PC-3 (cell line): ENCODE measurements around the gene PPTC7. TPM values are rescaled to one million over a fixed set of nuclear protein-coding genes. Genes with fewer than 3 reads are reported as not detected.

Experiments
- ATAC-seq: fragments of 200-7000 bp; cut with Tn5 transposase; 2 replicates; pipeline ENCODE4 v1.9.1; 2020; ENCODE audit warnings: mild to moderate bottlenecking, moderate library complexity
- BruUV-seq: library from RNA; stranded (reverse); fragments of 400-500 nt; replicated peaks from 2 replicates; lab custom pipeline; 2021; lab: Mats Ljungman, UMichigan
- CTCF ChIA-PET: fragments of 300-600 bp; sonication (Branson Sonifier 250); formaldehyde crosslinking; loops from one replicate; lab custom pipeline; 2022; ENCODE audit warnings: antibody characterized with exemption; lab: Charles Lee
- POLR2A ChIA-PET: fragments of 300-600 bp; sonication (Branson Sonifier 250); formaldehyde crosslinking; loops from one replicate; lab custom pipeline; 2022; ENCODE audit warnings: antibody characterized with exemption; ENCODE audit not compliant: unreplicated experiment; lab: Charles Lee
- DNase-seq: peaks from one replicate; pipeline ENCODE4 v3.0.0-alpha.2; 2015
- H2AFZ ChIP-seq: fragments of 300-600 bp; sonication (generic); 2 replicates; pipeline ENCODE4 v1.6.0; 2016; ENCODE audit warnings: antibody characterized with exemption, low read length
- H3F3A ChIP-seq: fragments of 300-600 bp; sonication (generic); one replicate; pipeline ENCODE4 v1.6.0; 2017; ENCODE audit warnings: antibody characterized with exemption, low read length, control low read depth, mild to moderate bottlenecking; ENCODE audit not compliant: unreplicated experiment
- H3K27ac ChIP-seq: fragments of 300-600 bp; sonication (generic); 2 replicates; pipeline ENCODE4 v1.5.1; 2016; ENCODE audit warnings: mild to moderate bottlenecking, low read length
- H3K27me3 ChIP-seq: fragments of 300-600 bp; sonication (generic); 2 replicates; pipeline ENCODE4 v1.6.1; 2016; ENCODE audit warnings: low read length, mixed read lengths
- H3K36me3 ChIP-seq: fragments of 300-600 bp; sonication (generic); 2 replicates; pipeline ENCODE4 v1.6.1; 2016; ENCODE audit warnings: low read depth, mixed run types, low read length, mixed read lengths
- H3K4me1 ChIP-seq: fragments of 300-600 bp; sonication (generic); 2 replicates; pipeline ENCODE4 v1.5.1; 2016; ENCODE audit warnings: low read length; ENCODE audit not compliant: insufficient read depth
- H3K4me2 ChIP-seq: fragments of 300-600 bp; sonication (generic); 2 replicates; pipeline ENCODE4 v1.6.0; 2016; ENCODE audit warnings: low read length
- H3K4me3 ChIP-seq: fragments of 300-600 bp; sonication (generic); 2 replicates; pipeline ENCODE4 v1.5.1; 2016; ENCODE audit warnings: mild to moderate bottlenecking, low read length, mixed read lengths
- H3K79me2 ChIP-seq: fragments of 300-600 bp; sonication (generic); 2 replicates; pipeline ENCODE4 v1.6.1; 2017; ENCODE audit warnings: low read length, mixed read lengths
- H3K9ac ChIP-seq: fragments of 300-600 bp; sonication (generic); 2 replicates; pipeline ENCODE4 v1.6.0; 2016; ENCODE audit warnings: mild to moderate bottlenecking, low read length
- H3K9me2 ChIP-seq: fragments of 300-600 bp; sonication (generic); replicated peaks from 2 replicates; pipeline ENCODE4 v1.6.1; 2016; ENCODE audit warnings: mixed run types, low read length, mixed read lengths
- H3K9me3 ChIP-seq: fragments of 300-600 bp; sonication (generic); 2 replicates; pipeline ENCODE4 v1.6.1; 2016; ENCODE audit warnings: low read length, mixed read lengths
- H4K20me1 ChIP-seq: fragments of 300-600 bp; sonication (generic); 2 replicates; pipeline ENCODE4 v1.6.1; 2016; ENCODE audit warnings: low read length, mixed read lengths
- EZH2 ChIP-seq: fragments of 300-600 bp; sonication (generic); IDR thresholded peaks from one replicate; pipeline ENCODE4 v1.6.1; 2017; ENCODE audit warnings: antibody characterized with exemption, mild to moderate bottlenecking, low read length; ENCODE audit not compliant: unreplicated experiment
- EZH2phosphoT487 ChIP-seq: fragments of 300-600 bp; sonication (generic); IDR thresholded peaks from 2 replicates; pipeline ENCODE4 v1.6.1; 2018; ENCODE audit warnings: mild to moderate bottlenecking, antibody characterized with exemption, low read length, borderline replicate concordance
- intact Hi-C: fragments of 100-400 bp; cut with micrococcal nuclease; formaldehyde crosslinking; loops from 2 replicates; pipeline ENCODE4 v1.9.0; 2023
- total RNA-seq: library from RNA; depleted of rRNA; stranded (reverse); fragments of >200 nt; gene quantifications from 2 replicates; pipeline ENCODE4 v1.2.3, GENCODE V29; 2014
- TF ChIP-seq, protein P1 (sequence below): fragments of 300-600 bp; sonication (generic); conservative IDR thresholded peaks from 2 replicates; pipeline ENCODE4 v1.5.1; 2017; ENCODE audit warnings: antibody characterized with exemption, low read depth, mild to moderate bottlenecking, low read length

PPTC7 gene
- total RNA-seq, 1 experiment from 2014 or later, result 9.0 TPM

GRCh38 chr12:110516995-110517394 is 66.1 kb downstream of the PPTC7 start:
- ATAC-seq, result no peak
- Histone ChIP-seq H3K27me3 (no peaks in the 10 kb centered on the region), H3K9me3 (no peaks in the 10 kb centered on the region), H3K27ac (no peak overlapping the region), H3K4me2 (no peak overlapping the region), H3K4me1 (peaks cover 5% of the 10 kb centered on the region; the same call in 1 of the 2 replicates), H2AFZ (no peak overlapping the region), H3K9me2 (no peaks in the 10 kb centered on the region), H4K20me1 (no peaks in the 10 kb centered on the region), H3K9ac (no peak overlapping the region), H3K36me3 (no peaks in the 10 kb centered on the region), H3K79me2 (no peaks in the 10 kb centered on the region), H3K4me3 (no peak overlapping the region), H3F3A (no peaks in the 10 kb centered on the region)
- no TSS peak for BruUV-seq
- POLR2A ChIA-PET, result no interaction called here
- intact Hi-C loops, result no loop called here
- DNase-seq, result no peak
- CTCF ChIA-PET, result no interaction called here
- TF ChIP-seq EZH2, result no peak
- TF ChIP-seq, protein P1, sequence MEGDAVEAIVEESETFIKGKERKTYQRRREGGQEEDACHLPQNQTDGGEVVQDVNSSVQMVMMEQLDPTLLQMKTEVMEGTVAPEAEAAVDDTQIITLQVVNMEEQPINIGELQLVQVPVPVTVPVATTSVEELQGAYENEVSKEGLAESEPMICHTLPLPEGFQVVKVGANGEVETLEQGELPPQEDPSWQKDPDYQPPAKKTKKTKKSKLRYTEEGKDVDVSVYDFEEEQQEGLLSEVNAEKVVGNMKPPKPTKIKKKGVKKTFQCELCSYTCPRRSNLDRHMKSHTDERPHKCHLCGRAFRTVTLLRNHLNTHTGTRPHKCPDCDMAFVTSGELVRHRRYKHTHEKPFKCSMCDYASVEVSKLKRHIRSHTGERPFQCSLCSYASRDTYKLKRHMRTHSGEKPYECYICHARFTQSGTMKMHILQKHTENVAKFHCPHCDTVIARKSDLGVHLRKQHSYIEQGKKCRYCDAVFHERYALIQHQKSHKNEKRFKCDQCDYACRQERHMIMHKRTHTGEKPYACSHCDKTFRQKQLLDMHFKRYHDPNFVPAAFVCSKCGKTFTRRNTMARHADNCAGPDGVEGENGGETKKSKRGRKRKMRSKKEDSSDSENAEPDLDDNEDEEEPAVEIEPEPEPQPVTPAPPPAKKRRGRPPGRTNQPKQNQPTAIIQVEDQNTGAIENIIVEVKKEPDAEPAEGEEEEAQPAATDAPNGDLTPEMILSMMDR, result no peak
- TF ChIP-seq EZH2phosphoT487, result no peak

DNA sequence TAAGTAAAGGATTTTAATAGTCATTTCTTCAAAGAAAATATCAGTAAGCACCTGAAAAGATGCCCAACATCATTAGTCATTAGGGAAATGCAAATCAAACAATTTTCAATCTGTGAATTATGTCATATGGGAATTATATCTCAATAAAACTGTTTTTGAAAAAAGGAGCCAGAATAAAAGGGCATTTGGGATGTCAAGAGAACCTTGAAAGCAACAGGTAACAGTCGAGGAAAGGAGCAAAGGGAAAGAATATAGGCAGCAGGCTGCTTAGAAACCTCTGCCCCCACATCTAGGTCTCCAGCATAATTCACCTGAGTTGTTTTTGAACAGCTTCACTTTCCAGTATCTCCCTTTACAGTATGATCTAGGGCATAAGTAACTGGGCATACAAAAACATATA is 68.8 kb downstream of the PPTC7 start:
- H3K9me3 ChIP-seq, result no peaks in the 10 kb centered on the region
- no TSS peak for BruUV-seq
- peaks cover 5% of the 10 kb centered on the region; the same call in 1 of the 2 replicates for H3K4me1 ChIP-seq
- CTCF ChIA-PET, result no interaction called here
- H3K36me3 ChIP-seq, result no peaks in the 10 kb centered on the region
- no peaks in the 10 kb centered on the region for H3K9me2 ChIP-seq
- ATAC-seq (no peak), DNase-seq (no peak)
- TF ChIP-seq EZH2 (no peak), EZH2phosphoT487 (no peak)
- TF ChIP-seq, protein P1, result no peak
- no peaks in the 10 kb centered on the region for H3K79me2 ChIP-seq
- POLR2A ChIA-PET, result no interaction called here
- no peaks in the 10 kb centered on the region for H4K20me1 ChIP-seq
- H3K4me3 ChIP-seq, result no peak overlapping the region
- H3K27me3 ChIP-seq, result no peaks in the 10 kb centered on the region
- no peaks in the 10 kb centered on the region for H3F3A ChIP-seq
- H3K27ac ChIP-seq, result no peak overlapping the region
- H2AFZ ChIP-seq, result no peak overlapping the region
- no peak overlapping the region for H3K9ac ChIP-seq
- intact Hi-C loops, result no loop called here
- no peak overlapping the region for H3K4me2 ChIP-seq

DNA sequence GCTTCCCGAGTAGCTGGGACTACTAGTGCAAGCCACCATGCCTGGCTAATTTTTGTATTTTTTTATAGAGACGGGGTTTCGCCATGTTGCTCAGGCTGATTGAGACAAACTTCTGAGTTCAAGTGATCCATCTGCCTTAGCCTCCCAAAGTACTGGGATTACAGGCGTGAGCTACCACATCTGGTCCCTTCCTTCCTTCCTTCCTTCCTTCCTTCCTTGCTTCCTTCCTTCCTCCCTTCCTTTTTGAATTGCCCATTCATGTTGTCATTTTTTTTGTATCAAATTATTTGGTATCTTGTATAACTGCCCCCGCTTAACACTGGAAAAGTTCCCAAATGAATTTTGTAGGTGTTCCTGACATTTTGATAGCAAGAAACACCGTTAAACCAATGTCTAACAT is 69.3 kb downstream of the PPTC7 start:
- H3K27me3 ChIP-seq, result no peaks in the 10 kb centered on the region
- TF ChIP-seq EZH2 (no peak), EZH2phosphoT487 (no peak)
- TF ChIP-seq, protein P1, result no peak
- no peaks in the 10 kb centered on the region for H3K9me3 ChIP-seq
- no peak overlapping the region for H2AFZ ChIP-seq
- no peak overlapping the region for H3K27ac ChIP-seq
- ChIA-PET POLR2A (no interaction called here), CTCF (interaction anchor here (0.5 to 1.1 kb wide), 5 partner anchors 33 to 371 kb away, joined by 3 to 16 read pairs (median 4); partner anchors contain the start of genes FAM216A and GPN3)
- H3K4me3 ChIP-seq, result no peak overlapping the region
- no peaks in the 10 kb centered on the region for H3F3A ChIP-seq
- ATAC-seq, result no peak
- no peak overlapping the region for H3K4me2 ChIP-seq
- H3K79me2 ChIP-seq, result no peaks in the 10 kb centered on the region
- DNase-seq, result no peak
- peaks cover 5% of the 10 kb centered on the region; the same call in 1 of the 2 replicates for H3K4me1 ChIP-seq
- no peaks in the 10 kb centered on the region for H4K20me1 ChIP-seq
- intact Hi-C loops, result no loop called here
- H3K9me2 ChIP-seq, result no peaks in the 10 kb centered on the region
- H3K36me3 ChIP-seq, result no peaks in the 10 kb centered on the region
- no TSS peak for BruUV-seq
- no peak overlapping the region for H3K9ac ChIP-seq
